HepG2 (cell line): Measurements from ENCODE around the gene PFKFB2. TPM values are rescaled to one million over a fixed set of nuclear protein-coding genes. Genes with fewer than 3 reads are reported as not detected.

ENCODE experiments used
- CBX2 ChIP-seq, 2 experiments: fragments of 200-600 bp in 1 of 2; sonication (generic); formaldehyde crosslinking in 1 of 2; IDR thresholded peaks; 2 replicates each; pipeline versions ENCODE4 v1.7.0 to v1.8.1; 2018 to 2022; ENCODE audit warnings: low read depth in 2 of 2, low read length in 1 of 2, mild to moderate bottlenecking in 1 of 2, missing genetic modification reagents in 1 of 2
- EED ChIP-seq: sonication (generic); formaldehyde crosslinking; IDR thresholded peaks from 2 replicates; pipeline ENCODE4 v1.5.0; 2020; ENCODE audit warnings: mild to moderate bottlenecking, missing genetic modification reagents
- FIP1L1 ChIP-seq: fragments of 200-400 bp; formaldehyde crosslinking; IDR thresholded peaks from 2 replicates; pipeline ENCODE4 v1.6.1; 2018; ENCODE audit warnings: low read depth, mild to moderate bottlenecking, low read length, moderate library complexity, borderline replicate concordance; ENCODE audit not compliant: insufficient read depth
- HNRNPH1 ChIP-seq: fragments of 200-400 bp; formaldehyde crosslinking; optimal IDR thresholded peaks from 2 replicates; pipeline ENCODE3; 2017; ENCODE audit warnings: mild to moderate bottlenecking, low read depth, low read length
- KDM4B ChIP-seq: sonication (generic); formaldehyde crosslinking; IDR thresholded peaks from 2 replicates; pipeline ENCODE4 v1.4.0; 2020; ENCODE audit warnings: missing genetic modification reagents
- KLF6 ChIP-seq: IDR thresholded peaks from 2 replicates; pipeline ENCODE4 v1.8.0; 2016; ENCODE audit warnings: missing biosample characterization, missing genetic modification reagents
- MIER3 ChIP-seq: IDR thresholded peaks from 2 replicates; pipeline ENCODE4 v1.6.1; 2016; ENCODE audit warnings: missing compliant biosample characterization, borderline replicate concordance
- MYC ChIP-seq: sonication (generic); formaldehyde crosslinking; IDR thresholded peaks from 2 replicates; pipeline ENCODE4 v1.9.0; 2021; ENCODE audit warnings: missing genetic modification reagents, borderline replicate concordance
- NBN ChIP-seq: fragments of 450-650 bp; conservative IDR thresholded peaks from 2 replicates; pipeline ENCODE4 v1.6.1; 2017
- RFX1 ChIP-seq: fragments of 450-650 bp; IDR thresholded peaks from 2 replicates; pipeline ENCODE4 v1.6.1; 2017
- ZBTB21 ChIP-seq: sonication (generic); formaldehyde crosslinking; IDR thresholded peaks from 2 replicates; pipeline ENCODE4 v1.4.0; 2020; ENCODE audit warnings: missing genetic modification reagents
- ZNF12 ChIP-seq: sonication (generic); formaldehyde crosslinking; IDR thresholded peaks from 2 replicates; pipeline ENCODE4 v1.5.0; 2020; ENCODE audit warnings: missing genetic modification reagents
- ZNF121 ChIP-seq: sonication (generic); formaldehyde crosslinking; IDR thresholded peaks from 2 replicates; pipeline ENCODE4 v1.5.0; 2020; ENCODE audit warnings: mild to moderate bottlenecking, missing genetic modification reagents
- ZNF256 ChIP-seq: sonication (generic); formaldehyde crosslinking; conservative IDR thresholded peaks from 2 replicates; pipeline ENCODE4 v1.4.0; 2020; ENCODE audit warnings: missing genetic modification reagents
- ZNF274 ChIP-seq: sonication (generic); formaldehyde crosslinking; IDR thresholded peaks from 2 replicates; pipeline ENCODE4 v1.5.1; 2020; ENCODE audit warnings: mild to moderate bottlenecking, missing genetic modification reagents
- ZNF333 ChIP-seq: sonication (generic); formaldehyde crosslinking; IDR thresholded peaks from 2 replicates; pipeline ENCODE4 v1.4.0; 2020; ENCODE audit warnings: mild to moderate bottlenecking, missing genetic modification reagents, borderline replicate concordance
- ZNF547 ChIP-seq: sonication (generic); formaldehyde crosslinking; IDR thresholded peaks from 2 replicates; pipeline ENCODE4 v1.5.1; 2020; ENCODE audit warnings: mild to moderate bottlenecking, missing genetic modification reagents
- ZNF616 ChIP-seq: sonication (generic); formaldehyde crosslinking; IDR thresholded peaks from 2 replicates; pipeline ENCODE4 v1.5.0; 2020; ENCODE audit warnings: low read depth, mild to moderate bottlenecking, missing genetic modification reagents
- ZNF747 ChIP-seq: sonication (generic); formaldehyde crosslinking; IDR thresholded peaks from 2 replicates; pipeline ENCODE4 v1.8.1; 2023; ENCODE audit warnings: missing genetic modification reagents, mild to moderate bottlenecking, borderline replicate concordance
- ZNF775 ChIP-seq: sonication (generic); formaldehyde crosslinking; IDR thresholded peaks from 2 replicates; pipeline ENCODE4 v1.4.0; 2020; ENCODE audit warnings: missing genetic modification reagents, mild to moderate bottlenecking, moderate library complexity, borderline replicate concordance
- polyA plus RNA-seq, 8 experiments: library from polyadenylated mRNA; depleted of rRNA in 3 of 8; stranded (reverse) in 7 of 8; unstranded in 1 of 8; fragments of >200 nt; fragmentation: Illumina TruSeq in 4 of 8; extraction: Trizol in 4 of 8; gene quantifications; 2 replicates each; pipeline versions ENCODE4 v1.2.1 to v1.2.3, GENCODE V29; 2011 to 2016; ENCODE audit warnings: low read depth in 4 of 8, missing spikeins in 1 of 8, mixed read lengths in 1 of 8; ENCODE audit not compliant: insufficient read depth in 1 of 8
- total RNA-seq, 5 experiments: library from RNA; depleted of rRNA; stranded (reverse); fragments of >200 nt; fragmentation: Illumina TruSeq; extraction: Trizol; gene quantifications; 2 replicates each; pipeline ENCODE4 v1.2.3, GENCODE V29; 2016; ENCODE audit warnings: low read depth in 1 of 5
- TF ChIP-seq, protein P1 (sequence below): sonication (generic); formaldehyde crosslinking; IDR thresholded peaks from 2 replicates; pipeline ENCODE4 v1.8.1; 2023; ENCODE audit warnings: missing genetic modification reagents, mild to moderate bottlenecking, borderline replicate concordance
- TF ChIP-seq, protein P2 (sequence below): sonication (generic); formaldehyde crosslinking; IDR thresholded peaks from 2 replicates; pipeline ENCODE4 v1.5.0; 2020; ENCODE audit warnings: mild to moderate bottlenecking, low read depth, missing genetic modification reagents, borderline replicate concordance
- TF ChIP-seq, protein P3 (sequence below): sonication (generic); formaldehyde crosslinking; conservative IDR thresholded peaks from 2 replicates; pipeline ENCODE4 v1.5.0; 2020; ENCODE audit warnings: missing genetic modification reagents
- TF ChIP-seq, protein P4 (sequence below): IDR thresholded peaks from 2 replicates; pipeline ENCODE4 v1.6.1; 2018; ENCODE audit warnings: missing genetic modification reagents, mild to moderate bottlenecking, missing compliant biosample characterization
- TF ChIP-seq, protein P5 (sequence below): sonication (generic); formaldehyde crosslinking; IDR thresholded peaks from 2 replicates; pipeline ENCODE4 v1.4.0; 2020; ENCODE audit warnings: mild to moderate bottlenecking, missing genetic modification reagents
- TF ChIP-seq, protein P6 (sequence below): sonication (generic); formaldehyde crosslinking; IDR thresholded peaks from 2 replicates; pipeline ENCODE4 v1.5.0; 2020; ENCODE audit warnings: missing genetic modification reagents

Gene PFKFB2
- total and polyA plus RNA-seq, 2 of the 13 experiments (the other 11 are each of a cell fraction or from before 2014, with no cell fraction given) = 4.6 to 10.6 TPM

DNA sequence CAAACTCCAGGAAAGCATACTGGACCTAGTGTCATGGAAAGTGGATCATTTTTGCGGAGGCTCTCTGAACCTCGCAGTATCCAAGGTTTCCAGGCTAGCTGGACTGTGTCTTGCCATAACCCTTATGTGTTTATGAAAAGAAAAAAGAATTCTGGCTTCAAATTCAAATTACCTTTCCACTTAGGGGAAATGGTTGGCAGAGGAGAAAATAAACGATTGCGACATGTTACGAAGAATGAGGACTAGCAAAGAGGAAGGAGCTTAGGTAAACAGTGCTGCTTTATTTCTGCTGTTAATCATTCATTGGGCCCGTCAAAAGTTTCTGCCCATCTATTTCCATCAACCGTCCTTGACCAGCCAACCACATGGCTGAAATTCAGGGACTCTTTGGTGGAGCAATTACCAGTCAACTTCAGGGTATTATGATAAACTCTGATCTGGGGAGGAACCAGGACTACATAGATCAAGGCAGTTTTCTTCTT is 50.9 kb downstream of the PFKFB2 start, which contains the start of gene C4BPA (continued):
- TF ChIP-seq, protein P1, sequence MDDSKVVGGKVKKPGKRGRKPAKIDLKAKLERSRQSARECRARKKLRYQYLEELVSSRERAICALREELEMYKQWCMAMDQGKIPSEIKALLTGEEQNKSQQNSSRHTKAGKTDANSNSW (CRISPR knock-in tag) = no peak
- TF ChIP-seq, protein P2, sequence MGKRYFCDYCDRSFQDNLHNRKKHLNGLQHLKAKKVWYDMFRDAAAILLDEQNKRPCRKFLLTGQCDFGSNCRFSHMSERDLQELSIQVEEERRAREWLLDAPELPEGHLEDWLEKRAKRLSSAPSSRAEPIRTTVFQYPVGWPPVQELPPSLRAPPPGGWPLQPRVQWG (CRISPR knock-in tag) = no peak
- no peak for TF ChIP-seq MYC (CRISPR knock-in tag)
- TF ChIP-seq MIER3 (CRISPR knock-in tag) = peak; percentile 36; the same call in 1 of the 2 replicates
- no peak for TF ChIP-seq HNRNPH1
- TF ChIP-seq, protein P3, sequence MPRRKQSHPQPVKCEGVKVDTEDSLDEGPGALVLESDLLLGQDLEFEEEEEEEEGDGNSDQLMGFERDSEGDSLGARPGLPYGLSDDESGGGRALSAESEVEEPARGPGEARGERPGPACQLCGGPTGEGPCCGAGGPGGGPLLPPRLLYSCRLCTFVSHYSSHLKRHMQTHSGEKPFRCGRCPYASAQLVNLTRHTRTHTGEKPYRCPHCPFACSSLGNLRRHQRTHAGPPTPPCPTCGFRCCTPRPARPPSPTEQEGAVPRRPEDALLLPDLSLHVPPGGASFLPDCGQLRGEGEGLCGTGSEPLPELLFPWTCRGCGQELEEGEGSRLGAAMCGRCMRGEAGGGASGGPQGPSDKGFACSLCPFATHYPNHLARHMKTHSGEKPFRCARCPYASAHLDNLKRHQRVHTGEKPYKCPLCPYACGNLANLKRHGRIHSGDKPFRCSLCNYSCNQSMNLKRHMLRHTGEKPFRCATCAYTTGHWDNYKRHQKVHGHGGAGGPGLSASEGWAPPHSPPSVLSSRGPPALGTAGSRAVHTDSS (CRISPR knock-in tag) = no peak
- TF ChIP-seq KLF6 (CRISPR knock-in tag) = no peak
- TF ChIP-seq, protein P4, sequence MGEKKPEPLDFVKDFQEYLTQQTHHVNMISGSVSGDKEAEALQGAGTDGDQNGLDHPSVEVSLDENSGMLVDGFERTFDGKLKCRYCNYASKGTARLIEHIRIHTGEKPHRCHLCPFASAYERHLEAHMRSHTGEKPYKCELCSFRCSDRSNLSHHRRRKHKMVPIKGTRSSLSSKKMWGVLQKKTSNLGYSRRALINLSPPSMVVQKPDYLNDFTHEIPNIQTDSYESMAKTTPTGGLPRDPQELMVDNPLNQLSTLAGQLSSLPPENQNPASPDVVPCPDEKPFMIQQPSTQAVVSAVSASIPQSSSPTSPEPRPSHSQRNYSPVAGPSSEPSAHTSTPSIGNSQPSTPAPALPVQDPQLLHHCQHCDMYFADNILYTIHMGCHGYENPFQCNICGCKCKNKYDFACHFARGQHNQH (CRISPR knock-in tag) = no peak
- no peak for TF ChIP-seq NBN
- no peak for TF ChIP-seq ZNF274 (CRISPR knock-in tag)
- TF ChIP-seq ZNF12 (CRISPR knock-in tag) = peak; percentile 63; the same call in 1 of the 2 replicates
- no peak for TF ChIP-seq ZNF616 (CRISPR knock-in tag)
- no peak for TF ChIP-seq RFX1
- TF ChIP-seq, protein P5, sequence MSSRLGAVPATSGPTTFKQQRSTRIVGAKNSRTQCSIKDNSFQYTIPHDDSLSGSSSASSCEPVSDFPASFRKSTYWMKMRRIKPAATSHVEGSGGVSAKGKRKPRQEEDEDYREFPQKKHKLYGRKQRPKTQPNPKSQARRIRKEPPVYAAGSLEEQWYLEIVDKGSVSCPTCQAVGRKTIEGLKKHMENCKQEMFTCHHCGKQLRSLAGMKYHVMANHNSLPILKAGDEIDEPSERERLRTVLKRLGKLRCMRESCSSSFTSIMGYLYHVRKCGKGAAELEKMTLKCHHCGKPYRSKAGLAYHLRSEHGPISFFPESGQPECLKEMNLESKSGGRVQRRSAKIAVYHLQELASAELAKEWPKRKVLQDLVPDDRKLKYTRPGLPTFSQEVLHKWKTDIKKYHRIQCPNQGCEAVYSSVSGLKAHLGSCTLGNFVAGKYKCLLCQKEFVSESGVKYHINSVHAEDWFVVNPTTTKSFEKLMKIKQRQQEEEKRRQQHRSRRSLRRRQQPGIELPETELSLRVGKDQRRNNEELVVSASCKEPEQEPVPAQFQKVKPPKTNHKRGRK (CRISPR knock-in tag) = no peak
- TF ChIP-seq ZNF256 (CRISPR knock-in tag) = no peak
- TF ChIP-seq ZNF547 (CRISPR knock-in tag) = no peak
- no peak for TF ChIP-seq FIP1L1
- TF ChIP-seq CBX2 (IDR thresholded peaks at IDR 0.05; ENCODE audit: low read depth, low read length) = no peak
- TF ChIP-seq CBX2 (CRISPR knock-in tag; IDR thresholded peaks at IDR 0.05; ENCODE audit: low read depth) = no peak
- no peak for TF ChIP-seq ZNF747 (CRISPR knock-in tag)
- no peak for TF ChIP-seq EED
- TF ChIP-seq, protein P6, sequence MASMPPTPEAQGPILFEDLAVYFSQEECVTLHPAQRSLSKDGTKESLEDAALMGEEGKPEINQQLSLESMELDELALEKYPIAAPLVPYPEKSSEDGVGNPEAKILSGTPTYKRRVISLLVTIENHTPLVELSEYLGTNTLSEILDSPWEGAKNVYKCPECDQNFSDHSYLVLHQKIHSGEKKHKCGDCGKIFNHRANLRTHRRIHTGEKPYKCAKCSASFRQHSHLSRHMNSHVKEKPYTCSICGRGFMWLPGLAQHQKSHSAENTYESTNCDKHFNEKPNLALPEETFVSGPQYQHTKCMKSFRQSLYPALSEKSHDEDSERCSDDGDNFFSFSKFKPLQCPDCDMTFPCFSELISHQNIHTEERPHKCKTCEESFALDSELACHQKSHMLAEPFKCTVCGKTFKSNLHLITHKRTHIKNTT = no peak
- no peak for TF ChIP-seq ZNF333
- peak; percentile 48; the same call in 1 of the 2 replicates for TF ChIP-seq ZNF121
- no peak for TF ChIP-seq ZNF775 (CRISPR knock-in tag)
- TF ChIP-seq KDM4B (CRISPR knock-in tag) = no peak
- no peak for TF ChIP-seq ZBTB21
